Measurements from ENCODE around the gene MRPS7. TPM values are rescaled to one million over a fixed set of nuclear protein-coding genes. Genes with fewer than 3 reads are reported as not detected.

Gene MRPS7
- total RNA-seq, 3 donors from 2014 or later = 46.4 to 64.8 (median 59.5) TPM

- peak; percentile 27 for ATAC-seq
- no peak overlapping the region for H3K4me3 ChIP-seq
- no peaks in the 10 kb centered on the region for H3K36me3 ChIP-seq (ENCODE audit: low read depth)
- intact Hi-C loops (cut with DNase I, micrococcal nuclease) = no loop called here
- no peaks in the 10 kb centered on the region for H3K9me3 ChIP-seq
- DNase-seq = no peak
- no peak for TF ChIP-seq CTCF (IDR thresholded peaks at IDR 0.05)
- H3K4me1 ChIP-seq (ENCODE audit: low read depth) = no peaks in the 10 kb centered on the region
Measured at GRCh38 chr17:75244133-75244866, 17.4 kb upstream of the MRPS7 start.

DNA sequence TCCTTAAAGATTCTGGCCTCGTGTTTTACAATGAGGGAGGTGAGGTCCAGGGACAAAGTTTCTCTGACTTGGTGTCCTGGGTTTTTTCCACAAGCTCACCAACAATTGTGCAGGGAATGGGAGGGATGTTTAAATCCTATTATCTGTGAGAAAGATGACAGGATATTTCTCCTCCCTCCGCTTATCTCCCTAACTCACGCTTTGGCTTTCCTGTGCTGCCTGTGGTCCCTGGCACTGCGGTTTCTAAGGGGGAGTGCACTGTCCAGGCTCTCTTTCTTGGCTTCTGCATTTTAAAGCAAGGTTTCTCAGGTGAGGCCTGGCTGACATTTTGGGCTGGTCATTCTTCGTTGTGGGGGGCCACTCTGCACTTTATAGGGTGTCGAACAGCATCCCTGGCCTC, 16.7 kb upstream of the MRPS7 start:
- no peaks in the 10 kb centered on the region for H3K9me3 ChIP-seq
- DNase-seq = no peak
- intact Hi-C loops (cut with DNase I, micrococcal nuclease) = no loop called here
- no peaks in the 10 kb centered on the region for H3K4me1 ChIP-seq (ENCODE audit: low read depth)
- H3K36me3 ChIP-seq (ENCODE audit: low read depth) = no peaks in the 10 kb centered on the region
- TF ChIP-seq CTCF (IDR thresholded peaks at IDR 0.05) = no peak
- ATAC-seq = no peak
- H3K4me3 ChIP-seq = no peak overlapping the region

DNA sequence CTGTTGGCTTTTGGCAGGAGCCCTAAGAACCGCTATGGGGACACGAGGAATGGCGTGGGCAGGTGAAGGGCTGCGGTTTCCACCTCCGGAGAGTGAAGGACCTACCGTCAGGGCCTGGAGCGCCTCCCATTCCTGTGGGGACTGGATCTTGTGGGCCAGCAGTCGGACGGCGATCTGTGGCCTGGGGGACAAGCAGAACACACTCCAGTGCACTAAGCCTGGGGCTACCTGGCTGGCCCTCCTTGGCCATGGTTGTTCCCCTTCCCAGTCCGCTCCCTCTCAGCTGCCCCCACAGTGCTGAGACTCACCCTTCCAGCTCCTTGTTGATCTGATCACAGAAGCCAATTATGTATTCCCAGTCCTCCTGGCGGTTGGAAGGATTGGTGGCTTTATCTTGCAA, 15.3 kb upstream of the MRPS7 start:
- intact Hi-C loops (cut with DNase I, micrococcal nuclease) = no loop called here

DNA sequence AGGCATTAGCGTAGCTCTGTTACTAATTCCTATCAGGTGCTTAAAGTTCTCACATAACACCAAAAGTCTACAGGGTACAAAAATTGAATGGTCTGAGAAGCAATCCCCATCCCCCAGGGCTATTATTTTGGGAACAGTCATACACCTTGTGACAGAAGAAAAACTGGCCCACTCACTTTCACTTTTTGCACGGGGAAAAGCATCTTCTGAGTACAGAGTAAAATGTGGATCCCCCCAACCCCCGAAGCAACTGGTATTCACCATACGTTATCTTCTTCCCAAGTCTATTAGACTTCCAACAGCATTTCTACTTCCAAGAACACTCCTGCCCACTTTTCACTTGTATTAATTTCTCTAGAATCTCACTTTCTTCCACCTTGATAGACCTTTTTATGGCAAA, 12.1 kb upstream of the MRPS7 start:
- DNase-seq (no peak), ATAC-seq (no peak)
- Histone ChIP-seq H3K36me3 (ENCODE audit: low read depth) (no peaks in the 10 kb centered on the region), H3K9me3 (no peaks in the 10 kb centered on the region), H3K4me1 (ENCODE audit: low read depth) (no peaks in the 10 kb centered on the region), H3K4me3 (no peak overlapping the region)
- TF ChIP-seq CTCF (IDR thresholded peaks at IDR 0.05) = no peak
- intact Hi-C loops (cut with DNase I, micrococcal nuclease) = no loop called here

More for the DNA sequence above, 15.3 kb upstream of the MRPS7 start:
- no peak for DNase-seq
- Histone ChIP-seq H3K9me3 (no peaks in the 10 kb centered on the region), H3K4me1 (ENCODE audit: low read depth) (no peaks in the 10 kb centered on the region), H3K36me3 (ENCODE audit: low read depth) (no peaks in the 10 kb centered on the region), H3K4me3 (no peak overlapping the region)
- TF ChIP-seq CTCF (IDR thresholded peaks at IDR 0.05) = no peak
- no peak for ATAC-seq

DNA sequence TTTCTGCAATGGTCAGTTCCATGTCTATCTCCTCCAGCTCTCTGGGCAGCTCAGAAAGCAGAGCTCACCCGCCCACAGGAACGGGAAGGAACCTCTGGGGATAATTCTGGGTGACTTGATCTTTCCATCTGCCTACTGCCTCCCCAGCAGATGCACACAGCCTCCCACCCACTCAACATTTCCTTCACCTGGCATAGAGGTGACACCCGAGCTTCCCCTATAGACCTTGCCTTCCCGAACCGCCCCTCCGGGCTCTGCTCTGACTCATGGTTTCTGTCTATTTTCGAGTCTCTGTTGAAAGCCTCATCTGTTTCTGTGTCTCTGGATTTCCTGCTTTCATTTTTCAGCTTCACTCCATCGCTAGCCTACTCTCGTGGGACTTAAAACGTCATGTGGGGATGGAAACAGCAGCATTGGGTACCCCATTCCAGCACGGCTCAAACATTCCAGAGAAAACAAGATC, 11.6 kb upstream of the MRPS7 start:
- Histone ChIP-seq H3K9me3 (no peaks in the 10 kb centered on the region), H3K4me1 (ENCODE audit: low read depth) (no peaks in the 10 kb centered on the region), H3K4me3 (no peak overlapping the region), H3K36me3 (ENCODE audit: low read depth) (no peaks in the 10 kb centered on the region)
- no peak for DNase-seq
- no peak for TF ChIP-seq CTCF (IDR thresholded peaks at IDR 0.05)
- ATAC-seq = peak; percentile 68
- intact Hi-C loops (cut with DNase I, micrococcal nuclease) = no loop called here
